ENCODE results near the gene SLFN12L.

GRCh38 chr17:35476283-35476820 lies 61.1 kb downstream of the SLFN12L start:
- TF ChIP-seq CTCF (IDR thresholded peaks at IDR 0.05) (no peak), POLR2A (IDR thresholded peaks at IDR 0.05) (no peak)
